Lung (tissue), 12 donors: ENCODE data around the gene TRIM28. TPM values are rescaled to one million over a fixed set of nuclear protein-coding genes. Genes with fewer than 3 reads are reported as not detected.

Source experiments
- ATAC-seq: fragments of 200-7000 bp; cut with Tn5 transposase; one replicate; pipeline ENCODE4 v1.9.1; 2020; ENCODE audit warnings: moderate number of reproducible peaks; ENCODE audit not compliant: insufficient read depth, low FRiP score
- DNase-seq, 3 donors: peaks; one replicate each; pipeline ENCODE4 v3.0.0-alpha.2; 2013 to 2017
- H3K27ac ChIP-seq, 2 donors: one replicate each; pipeline ENCODE4 v1.5.1; 2013; ENCODE audit warnings: mild to moderate bottlenecking in 2 of 2, moderate library complexity in 2 of 2, control low read depth in 1 of 2, inconsistent platforms in 1 of 2, low read depth in 1 of 2, low read length in 1 of 2
- H3K27me3 ChIP-seq, 3 donors: one replicate each; pipeline ENCODE4 v1.5.1; 2013; ENCODE audit warnings: low read length in 2 of 3; ENCODE audit not compliant: control insufficient read depth in 3 of 3, insufficient read depth in 3 of 3
- H3K36me3 ChIP-seq, 4 donors: one replicate each; pipeline ENCODE4 v1.5.1; 2013; ENCODE audit warnings: low read length in 4 of 4, mild to moderate bottlenecking in 1 of 4, moderate library complexity in 1 of 4; ENCODE audit not compliant: control insufficient read depth in 4 of 4, insufficient read depth in 4 of 4
- H3K4me1 ChIP-seq, 5 donors: one replicate each; pipeline ENCODE4 v1.5.1; 2013; ENCODE audit warnings: low read length in 5 of 5, mild to moderate bottlenecking in 2 of 5, moderate library complexity in 1 of 5; ENCODE audit not compliant: control insufficient read depth in 5 of 5, insufficient read depth in 5 of 5
- H3K4me3 ChIP-seq: one replicate; pipeline ENCODE4 v1.5.1; 2013; ENCODE audit warnings: mild to moderate bottlenecking, control low read depth, moderate library complexity
- H3K9ac ChIP-seq, 2 donors: one replicate each; pipeline ENCODE4 v1.5.1; 2013; ENCODE audit warnings: low read length in 2 of 2, control low read depth in 1 of 2; ENCODE audit not compliant: insufficient read depth in 1 of 2
- H3K9me3 ChIP-seq, 4 donors: one replicate each; pipeline ENCODE4 v1.5.1; 2013; ENCODE audit warnings: low read length in 3 of 4, mild to moderate bottlenecking in 1 of 4, moderate library complexity in 1 of 4; ENCODE audit not compliant: control insufficient read depth in 4 of 4, insufficient read depth in 3 of 4
- WGBS, 2 donors: extraction: QIAGEN DNeasy Blood & Tissue Kit; methylation state at CpG; one replicate each; pipeline ENCODE4 v1.1.7; 2013; 5-methylcytosine and 5-hydroxymethylcytosine counted together
- polyA plus RNA-seq, 2 donors: library from polyadenylated mRNA; stranded (reverse); fragments of 200-250 nt; gene quantifications; one replicate each; pipeline ENCODE4 v1.2.1, GENCODE V29; 2013
- total RNA-seq, 2 donors: library from RNA; depleted of rRNA in 1 of 2; stranded (reverse); fragments of >200 nt in 1 of 2; gene quantifications; one replicate each; pipeline ENCODE4 v1.2.1, GENCODE V29; 2014 to 2021
- TF ChIP-seq, protein P1 (sequence below): IDR thresholded peaks from 2 replicates; pipeline ENCODE4 v1.5.1; 2012; ENCODE audit warnings: mild to moderate bottlenecking; ENCODE audit errors: control extremely low read depth, extremely low read depth
- donor health status: control.
- donor health status: control.
- donor health status: Bipolar disorder and iron deficiency.
- donor health status: healthy.
- donor health status: DM: yes; HTN: yes; CAD: no.

Gene TRIM28
- total and polyA plus RNA-seq, 4 donors = 171 to 250 (median 181) TPM

DNA sequence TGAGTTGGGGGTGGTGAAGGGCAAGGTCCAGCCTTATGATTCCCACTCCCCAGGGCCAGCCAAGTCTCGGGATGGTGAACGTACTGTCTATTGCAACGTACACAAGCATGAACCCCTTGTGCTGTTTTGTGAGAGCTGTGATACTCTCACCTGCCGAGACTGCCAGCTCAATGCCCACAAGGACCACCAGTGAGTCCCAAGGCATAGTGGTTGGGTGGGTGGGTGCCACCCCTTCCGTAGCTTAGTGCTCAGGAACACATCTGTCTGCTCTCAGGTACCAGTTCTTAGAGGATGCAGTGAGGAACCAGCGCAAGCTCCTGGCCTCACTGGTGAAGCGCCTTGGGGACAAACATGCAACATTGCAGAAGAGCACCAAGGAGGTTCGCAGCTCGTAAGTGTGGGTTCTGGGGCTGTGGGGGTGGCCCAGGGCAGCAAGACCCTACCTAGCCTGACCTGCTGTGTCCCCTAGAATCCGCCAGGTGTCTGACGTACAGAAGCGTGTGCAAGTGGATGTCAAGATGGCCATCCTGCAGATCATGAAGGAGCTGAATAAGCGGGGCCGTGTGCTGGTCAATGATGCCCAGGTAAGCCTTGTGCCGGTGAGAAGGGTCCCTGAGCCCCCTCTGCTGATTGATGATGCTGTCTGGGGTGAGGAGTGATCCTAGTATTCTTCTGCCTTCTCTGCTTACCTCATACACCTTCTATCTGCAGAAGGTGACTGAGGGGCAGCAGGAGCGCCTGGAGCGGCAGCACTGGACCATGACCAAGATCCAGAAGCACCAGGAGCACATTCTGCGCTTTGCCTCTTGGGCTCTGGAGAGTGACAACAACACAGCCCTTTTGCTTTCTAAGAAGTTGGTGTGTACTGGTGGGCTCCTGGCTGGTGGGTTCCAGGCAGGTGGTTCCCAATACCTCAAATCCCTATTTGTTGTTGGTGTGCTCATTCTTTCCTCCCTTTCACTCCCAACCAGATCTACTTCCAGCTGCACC is 3.8 kb downstream of the TRIM28 start:
- 93 to 95% methylated on average over 18 of the region's 18 CpGs for WGBS, 2 donors
- H3K27ac ChIP-seq = no peak overlapping the region

DNA sequence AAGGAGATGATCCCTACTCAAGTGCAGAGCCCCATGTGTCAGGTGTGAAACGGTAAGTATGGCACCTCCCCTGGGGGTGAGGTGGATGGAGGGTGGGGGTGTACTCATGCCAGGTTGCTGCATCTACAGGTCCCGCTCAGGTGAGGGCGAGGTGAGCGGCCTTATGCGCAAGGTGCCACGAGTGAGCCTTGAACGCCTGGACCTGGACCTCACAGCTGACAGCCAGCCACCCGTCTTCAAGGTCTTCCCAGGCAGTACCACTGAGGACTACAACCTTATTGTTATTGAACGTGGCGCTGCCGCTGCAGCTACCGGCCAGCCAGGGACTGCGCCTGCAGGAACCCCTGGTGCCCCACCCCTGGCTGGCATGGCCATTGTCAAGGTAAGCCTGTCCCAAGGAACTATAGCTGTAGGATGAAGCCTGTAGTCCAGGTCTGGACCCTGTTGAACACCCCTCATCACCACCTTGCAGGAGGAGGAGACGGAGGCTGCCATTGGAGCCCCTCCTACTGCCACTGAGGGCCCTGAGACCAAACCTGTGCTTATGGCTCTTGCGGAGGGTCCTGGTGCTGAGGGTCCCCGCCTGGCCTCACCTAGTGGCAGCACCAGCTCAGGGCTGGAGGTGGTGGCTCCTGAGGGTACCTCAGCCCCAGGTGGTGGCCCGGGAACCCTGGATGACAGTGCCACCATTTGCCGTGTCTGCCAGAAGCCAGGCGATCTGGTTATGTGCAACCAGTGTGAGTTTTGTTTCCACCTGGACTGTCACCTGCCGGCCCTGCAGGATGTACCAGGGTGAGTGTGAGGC is 5.2 kb downstream of the TRIM28 start:
- no peak overlapping the region for H3K27ac ChIP-seq
- ATAC-seq (no peak), DNase-seq (no peak)
- TF ChIP-seq, protein P1, sequence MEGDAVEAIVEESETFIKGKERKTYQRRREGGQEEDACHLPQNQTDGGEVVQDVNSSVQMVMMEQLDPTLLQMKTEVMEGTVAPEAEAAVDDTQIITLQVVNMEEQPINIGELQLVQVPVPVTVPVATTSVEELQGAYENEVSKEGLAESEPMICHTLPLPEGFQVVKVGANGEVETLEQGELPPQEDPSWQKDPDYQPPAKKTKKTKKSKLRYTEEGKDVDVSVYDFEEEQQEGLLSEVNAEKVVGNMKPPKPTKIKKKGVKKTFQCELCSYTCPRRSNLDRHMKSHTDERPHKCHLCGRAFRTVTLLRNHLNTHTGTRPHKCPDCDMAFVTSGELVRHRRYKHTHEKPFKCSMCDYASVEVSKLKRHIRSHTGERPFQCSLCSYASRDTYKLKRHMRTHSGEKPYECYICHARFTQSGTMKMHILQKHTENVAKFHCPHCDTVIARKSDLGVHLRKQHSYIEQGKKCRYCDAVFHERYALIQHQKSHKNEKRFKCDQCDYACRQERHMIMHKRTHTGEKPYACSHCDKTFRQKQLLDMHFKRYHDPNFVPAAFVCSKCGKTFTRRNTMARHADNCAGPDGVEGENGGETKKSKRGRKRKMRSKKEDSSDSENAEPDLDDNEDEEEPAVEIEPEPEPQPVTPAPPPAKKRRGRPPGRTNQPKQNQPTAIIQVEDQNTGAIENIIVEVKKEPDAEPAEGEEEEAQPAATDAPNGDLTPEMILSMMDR = no peak
- H3K4me1 ChIP-seq = peaks cover 10 to 24% (median 14%) of the 10 kb centered on the region in 5 donors
- no peaks in the 10 kb centered on the region for H3K27me3 ChIP-seq
- no peak overlapping the region for H3K4me3 ChIP-seq
- 94 to 95% methylated on average over 20 of the region's 20 CpGs for WGBS, 2 donors
- peaks cover 0 to 2% (median 0%) of the 10 kb centered on the region in 4 donors for H3K9me3 ChIP-seq
- no peak overlapping the region for H3K9ac ChIP-seq
- peaks cover 13 to 61% (median 56%) of the 10 kb centered on the region in 4 donors for H3K36me3 ChIP-seq

More for the DNA sequence above, 3.8 kb downstream of the TRIM28 start:
- Histone ChIP-seq H3K9ac (no peak overlapping the region), H3K27me3 (no peaks in the 10 kb centered on the region), H3K36me3 (peaks cover 13 to 61% (median 54%) of the 10 kb centered on the region in 4 donors), H3K9me3 (peaks cover 0 to 2% (median 0%) of the 10 kb centered on the region in 4 donors), H3K4me3 (no peak overlapping the region), H3K4me1 (peaks cover 6 to 16% (median 10%) of the 10 kb centered on the region in 5 donors)
- ATAC-seq (no peak), DNase-seq (no peak)
- TF ChIP-seq, protein P1 = no peak

DNA sequence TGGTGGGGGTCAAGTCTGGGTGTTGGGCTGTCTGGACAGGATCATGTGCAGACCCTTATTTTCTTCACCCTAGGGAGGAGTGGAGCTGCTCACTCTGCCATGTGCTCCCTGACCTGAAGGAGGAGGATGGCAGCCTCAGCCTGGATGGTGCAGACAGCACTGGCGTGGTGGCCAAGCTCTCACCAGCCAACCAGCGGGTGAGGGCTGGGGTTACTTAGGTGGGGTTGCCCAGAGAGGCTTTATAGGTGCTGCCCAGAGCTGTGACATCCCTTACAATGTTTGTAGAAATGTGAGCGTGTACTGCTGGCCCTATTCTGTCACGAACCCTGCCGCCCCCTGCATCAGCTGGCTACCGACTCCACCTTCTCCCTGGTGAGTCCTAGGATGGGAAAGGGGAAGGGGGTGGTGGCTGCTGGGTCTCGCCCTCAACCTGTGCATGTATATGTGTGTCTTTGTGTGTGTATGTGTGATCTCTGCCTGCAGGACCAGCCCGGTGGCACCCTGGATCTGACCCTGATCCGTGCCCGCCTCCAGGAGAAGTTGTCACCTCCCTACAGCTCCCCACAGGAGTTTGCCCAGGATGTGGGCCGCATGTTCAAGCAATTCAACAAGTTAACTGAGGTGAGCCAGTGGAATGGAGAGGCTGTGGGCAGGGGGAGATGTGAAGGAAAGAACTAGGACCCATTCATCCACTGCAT is 5.9 kb downstream of the TRIM28 start:
- Histone ChIP-seq H3K4me1 (peaks cover 10 to 32% (median 16%) of the 10 kb centered on the region in 5 donors), H3K4me3 (no peak overlapping the region), H3K27me3 (no peaks in the 10 kb centered on the region), H3K27ac (no peak overlapping the region), H3K9ac (no peak overlapping the region), H3K36me3 (peaks cover 13 to 61% (median 56%) of the 10 kb centered on the region in 4 donors), H3K9me3 (peaks cover 0 to 2% (median 0%) of the 10 kb centered on the region in 4 donors)
- ATAC-seq (no peak), DNase-seq (no peak)
- TF ChIP-seq, protein P1 = no peak
- 92 to 94% methylated on average over 10 to 11 of the region's 11 CpGs for WGBS, 2 donors
